Retinal pigment epithelial cell (primary cell): ENCODE data around the gene DOCK4.

Source experiments
- DNase-seq: peaks from one replicate; pipeline ENCODE4 v3.0.0-alpha.2; 2010; ENCODE audit warnings: low read depth
- H3K4me3 ChIP-seq: 2 replicates; pipeline ENCODE4 v1.5.1; 2011; ENCODE audit warnings: mild to moderate bottlenecking, low read length, control low read depth, moderate library complexity
- CTCF ChIP-seq: conservative IDR thresholded peaks from 2 replicates; pipeline ENCODE4 v1.5.1; 2011; ENCODE audit warnings: low read depth, low read length, control low read depth, inconsistent platforms

Gene DOCK4

GRCh38 chr7:112215787-112216186 is 9.6 kb upstream of the DOCK4 start:
- DNase-seq: no peak
- no peak for TF ChIP-seq CTCF
- H3K4me3 ChIP-seq: no peak overlapping the region

GRCh38 chr7:112214883-112215282 is 8.7 kb upstream of the DOCK4 start:
- TF ChIP-seq CTCF: peak; percentile 11
- DNase-seq: no peak
- no peak overlapping the region for H3K4me3 ChIP-seq

- H3K4me3 ChIP-seq: no peak overlapping the region
- TF ChIP-seq CTCF: no peak
- DNase-seq: no peak
Measured at GRCh38 chr7:112214268-112214667, 8.1 kb upstream of the DOCK4 start.

GRCh38 chr7:112213735-112214134 is 7.5 kb upstream of the DOCK4 start:
- DNase-seq: no peak
- TF ChIP-seq CTCF: no peak
- no peak overlapping the region for H3K4me3 ChIP-seq

- no peak overlapping the region for H3K4me3 ChIP-seq
- no peak for TF ChIP-seq CTCF
- no peak for DNase-seq
Measured at GRCh38 chr7:112212571-112212970, 6.4 kb upstream of the DOCK4 start.

GRCh38 chr7:112211348-112211907 is 5.2 kb upstream of the DOCK4 start:
- DNase-seq: no peak
- no peak for TF ChIP-seq CTCF
- no peak overlapping the region for H3K4me3 ChIP-seq

- no peak for DNase-seq
- TF ChIP-seq CTCF: no peak
- H3K4me3 ChIP-seq: no peak overlapping the region
Measured at GRCh38 chr7:112207765-112208164, 1.6 kb upstream of the DOCK4 start.
